Fibroblast of skin of left quadriceps (primary cell): Measurements from ENCODE around the gene OR13J1.

Experiments
- DNase-seq, 2 experiments: peaks; one replicate each; pipeline ENCODE4 v3.0.0-alpha.2; 2013; ENCODE audit warnings: low read depth in 2 of 2

The OR13J1 gene

DNA sequence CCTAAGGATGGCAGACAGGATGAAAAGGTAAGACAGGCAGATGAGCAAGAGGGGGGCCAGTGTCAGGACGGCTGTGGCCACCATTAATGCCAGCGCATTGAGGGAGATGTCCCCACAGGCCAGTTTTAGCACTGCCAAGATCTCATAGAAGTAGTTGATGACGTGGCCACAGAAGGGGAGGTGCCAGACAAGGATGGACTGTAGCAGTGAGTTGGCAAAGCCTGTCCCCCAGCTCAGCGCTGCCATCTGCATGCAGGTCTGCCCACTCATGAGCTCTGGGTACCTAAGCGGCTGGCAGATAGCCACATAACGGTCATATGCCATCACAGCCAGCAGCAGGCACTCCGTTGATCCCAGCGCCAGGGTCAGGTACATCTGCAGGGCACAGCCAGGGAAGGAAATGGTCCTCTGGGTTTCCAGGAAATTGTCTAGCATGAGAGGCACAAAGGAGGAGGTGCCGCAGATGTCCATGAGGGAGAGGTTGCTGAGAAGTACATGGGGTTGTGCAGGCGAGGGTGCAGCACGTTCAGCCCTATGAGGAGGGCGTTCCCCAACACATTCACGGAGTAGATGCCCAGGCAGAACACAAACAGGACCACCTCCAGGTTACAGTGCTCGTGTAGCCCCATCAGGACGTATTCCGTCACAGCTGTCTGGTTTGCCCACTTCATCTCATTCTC lies 10.8 kb downstream of the OR13J1 start:
- DNase-seq, result no peak

DNA sequence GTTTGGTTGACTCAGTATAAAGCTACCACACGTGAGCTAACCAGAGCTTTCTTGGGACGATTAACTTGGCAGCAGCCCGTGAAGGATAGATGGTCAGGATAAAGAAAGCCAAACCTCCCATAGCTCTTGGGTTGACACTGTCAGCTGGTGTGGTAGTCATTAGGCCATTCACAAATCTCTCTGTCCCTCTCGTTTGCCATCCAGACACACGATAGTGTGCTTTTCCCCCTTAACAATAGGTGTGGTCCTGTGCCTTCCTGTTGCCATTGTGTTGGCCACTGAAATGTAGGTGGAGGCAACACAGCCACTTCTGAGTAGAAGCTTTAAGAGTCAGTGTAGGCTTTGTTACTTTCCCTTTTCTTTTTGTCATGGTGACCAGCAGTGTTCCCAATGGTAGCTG lies 11.7 kb downstream of the OR13J1 start:
- no peak for DNase-seq

DNA sequence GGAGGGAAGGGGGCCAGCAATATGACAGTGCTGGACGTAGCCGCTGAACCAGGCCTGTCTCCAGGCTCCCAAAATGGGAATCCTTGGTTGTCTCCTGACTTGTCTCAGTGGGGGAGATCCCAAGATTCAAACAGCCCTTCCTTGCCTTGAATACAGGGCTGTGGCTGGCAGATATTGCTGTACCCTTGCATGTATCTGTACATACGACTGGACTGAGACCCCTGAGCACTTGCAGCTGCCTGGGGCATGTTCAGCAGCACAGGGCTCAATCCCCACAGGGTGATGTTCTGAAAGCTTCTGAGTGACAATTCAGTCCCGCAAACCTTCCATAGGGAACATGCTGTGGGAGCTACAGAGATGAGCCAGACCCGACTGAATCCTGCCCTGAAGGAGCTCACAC lies 13.3 kb downstream of the OR13J1 start:
- DNase-seq, result no peak

DNA sequence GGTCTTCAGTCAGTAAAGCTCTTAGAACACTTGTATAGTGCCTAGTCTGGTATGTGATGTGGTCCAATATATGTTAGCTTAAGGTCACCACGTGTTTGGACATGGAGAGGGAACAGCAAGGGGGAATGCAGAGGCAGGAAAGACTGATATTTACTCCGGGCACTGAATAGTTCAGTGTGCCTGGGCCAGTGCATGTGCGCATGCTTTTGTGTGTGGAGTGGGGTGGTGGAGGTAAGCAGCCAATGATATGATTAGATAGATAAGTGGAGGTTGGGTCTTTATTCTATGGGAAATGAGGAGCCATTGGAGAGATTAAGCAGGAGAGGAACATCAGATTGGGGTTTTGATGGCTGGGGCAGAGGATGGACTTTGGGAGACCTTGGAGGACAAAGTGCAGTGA lies 14.0 kb downstream of the OR13J1 start:
- no peak for DNase-seq

DNA sequence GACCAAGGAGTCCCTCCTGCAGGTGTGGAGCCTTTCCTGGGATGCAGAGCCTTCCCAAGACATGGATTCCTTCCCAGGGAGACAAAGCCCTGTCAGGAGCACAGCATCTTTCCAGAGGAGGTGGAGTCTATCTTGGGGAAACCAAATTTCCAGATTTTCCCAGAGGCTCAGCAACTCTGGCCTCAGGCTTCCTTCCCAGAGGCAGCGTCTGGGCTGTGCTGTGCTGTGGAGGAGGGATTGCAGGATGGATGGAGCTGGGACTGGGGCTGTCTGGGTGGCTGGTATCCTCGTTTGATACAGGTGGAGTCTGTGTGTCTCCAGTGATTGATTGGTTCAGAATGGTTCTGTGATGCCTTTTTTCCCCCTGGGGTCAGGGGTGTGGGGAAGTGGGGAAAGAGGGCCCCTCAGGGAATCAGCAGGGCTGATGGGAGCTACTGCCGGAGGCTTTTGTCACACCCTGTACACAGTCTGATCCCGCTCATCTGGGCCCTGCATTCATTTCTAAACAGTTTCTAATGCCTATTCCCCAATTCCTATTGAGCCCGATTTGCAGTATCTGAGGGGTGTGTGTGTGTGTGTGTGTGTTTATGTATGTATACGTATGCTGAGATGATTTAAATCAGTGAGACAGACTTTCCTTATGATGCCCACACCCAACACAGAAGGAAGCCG lies 16.0 kb downstream of the OR13J1 start:
- DNase-seq, result no peak

DNA sequence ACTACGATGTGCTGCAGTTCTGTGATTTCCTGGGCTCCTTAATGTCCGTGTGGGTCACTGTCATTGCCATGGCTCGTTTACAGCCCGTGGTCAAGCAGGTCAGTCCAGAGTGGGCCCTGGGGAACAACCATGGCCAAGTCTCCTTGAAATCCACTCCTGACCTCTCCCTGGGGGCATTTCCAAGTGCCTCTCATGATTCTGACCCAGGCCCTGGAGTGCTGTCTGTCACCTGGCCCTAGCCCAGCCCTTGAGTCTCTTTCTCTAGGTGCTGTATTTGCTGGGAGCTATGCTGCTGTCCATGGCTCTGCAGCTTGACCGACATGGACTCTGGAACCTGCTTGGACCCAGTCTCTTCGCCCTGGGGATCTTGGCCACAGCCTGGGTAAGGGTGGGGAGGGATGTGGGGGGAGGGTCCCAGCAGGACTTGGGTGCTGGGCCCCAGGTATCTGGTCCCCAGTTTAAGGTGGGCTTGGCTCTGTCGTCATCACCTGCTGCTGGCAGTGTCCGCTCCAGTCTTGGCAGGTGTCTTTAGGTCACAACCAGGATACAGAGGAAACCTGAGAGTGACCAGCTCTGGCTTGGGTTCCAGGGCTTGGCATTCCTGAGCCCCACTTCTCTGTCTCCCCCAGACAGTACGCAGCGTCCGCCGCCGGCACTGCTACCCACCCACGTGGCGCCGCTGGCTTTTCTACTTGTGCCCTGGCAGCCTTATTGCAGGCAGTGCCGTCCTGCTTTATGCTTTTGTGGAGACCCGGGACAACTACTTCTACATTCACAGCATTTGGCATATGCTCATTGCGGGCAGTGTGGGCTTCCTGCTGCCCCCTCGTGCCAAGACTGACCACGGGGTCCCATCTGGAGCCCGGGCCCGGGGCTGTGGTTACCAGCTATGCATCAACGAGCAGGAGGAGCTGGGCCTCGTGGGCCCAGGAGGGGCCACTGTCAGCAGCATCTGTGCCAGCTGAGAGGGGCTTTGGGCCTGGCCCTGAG lies 17.0 kb downstream of the OR13J1 start:
- no peak for DNase-seq

DNA sequence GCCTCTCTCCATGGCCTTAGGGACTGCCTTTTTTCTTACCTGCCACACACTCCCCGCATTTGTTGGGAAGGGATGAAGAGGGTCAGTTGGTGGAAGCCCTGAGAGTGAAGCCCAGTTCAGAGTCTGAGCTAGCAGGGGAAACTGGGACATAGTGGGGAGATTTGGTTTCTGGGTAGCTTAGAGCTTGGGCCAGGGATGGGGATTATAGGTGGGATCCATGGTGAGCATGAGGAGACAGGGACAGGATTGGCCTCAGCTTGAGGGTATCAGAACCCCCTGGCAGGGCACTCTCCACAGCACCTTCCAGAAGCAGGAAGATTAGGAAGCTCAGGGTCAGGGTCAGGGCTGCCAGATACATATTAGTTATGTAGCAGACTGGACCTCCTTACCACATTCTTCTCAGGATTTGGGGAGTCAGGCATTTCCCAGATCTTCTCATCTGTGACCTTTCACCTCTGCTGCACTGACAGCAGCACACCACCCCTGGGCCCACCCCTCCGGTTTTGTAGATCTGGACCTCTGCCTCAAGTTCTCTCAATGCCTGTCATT lies 17.9 kb downstream of the OR13J1 start:
- no peak for DNase-seq

DNA sequence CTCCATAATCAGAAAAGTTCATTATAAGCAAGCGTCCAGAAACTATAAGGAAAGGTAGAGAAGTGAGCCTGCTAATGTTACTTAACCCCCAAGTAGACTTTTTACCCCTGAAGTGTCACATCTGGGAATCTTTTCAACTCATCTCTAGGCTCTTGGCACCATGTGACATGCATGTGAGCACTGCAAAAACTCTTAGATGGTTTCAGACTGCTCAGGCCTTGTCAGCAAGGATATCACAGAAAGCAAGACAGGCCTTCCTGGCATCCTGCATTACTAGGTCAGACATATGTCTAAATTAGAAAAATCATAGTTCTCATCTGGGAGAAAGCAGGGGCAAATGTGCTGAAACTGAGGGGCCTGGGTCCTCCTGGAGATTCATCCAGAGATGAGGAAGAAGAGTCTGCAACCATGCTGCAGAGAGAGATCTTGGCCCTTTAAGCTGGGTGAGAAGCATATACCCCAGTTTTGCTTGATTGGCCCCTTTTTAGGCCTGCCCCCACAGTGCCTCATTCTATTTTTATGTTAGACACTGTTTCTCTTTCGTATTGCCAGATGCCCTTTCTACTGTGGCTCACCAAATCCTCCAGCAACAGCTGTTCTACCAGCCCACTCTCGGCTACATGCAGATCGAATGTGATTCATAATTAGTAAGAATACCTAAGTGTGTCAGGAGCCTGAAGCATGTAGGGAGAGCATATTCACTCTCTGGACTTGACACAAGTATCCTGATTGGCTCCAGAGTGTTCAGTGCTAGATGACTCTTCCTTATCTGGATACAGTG lies 22.2 kb downstream of the OR13J1 start:
- DNase-seq, result peak; percentile 41 to 44

DNA sequence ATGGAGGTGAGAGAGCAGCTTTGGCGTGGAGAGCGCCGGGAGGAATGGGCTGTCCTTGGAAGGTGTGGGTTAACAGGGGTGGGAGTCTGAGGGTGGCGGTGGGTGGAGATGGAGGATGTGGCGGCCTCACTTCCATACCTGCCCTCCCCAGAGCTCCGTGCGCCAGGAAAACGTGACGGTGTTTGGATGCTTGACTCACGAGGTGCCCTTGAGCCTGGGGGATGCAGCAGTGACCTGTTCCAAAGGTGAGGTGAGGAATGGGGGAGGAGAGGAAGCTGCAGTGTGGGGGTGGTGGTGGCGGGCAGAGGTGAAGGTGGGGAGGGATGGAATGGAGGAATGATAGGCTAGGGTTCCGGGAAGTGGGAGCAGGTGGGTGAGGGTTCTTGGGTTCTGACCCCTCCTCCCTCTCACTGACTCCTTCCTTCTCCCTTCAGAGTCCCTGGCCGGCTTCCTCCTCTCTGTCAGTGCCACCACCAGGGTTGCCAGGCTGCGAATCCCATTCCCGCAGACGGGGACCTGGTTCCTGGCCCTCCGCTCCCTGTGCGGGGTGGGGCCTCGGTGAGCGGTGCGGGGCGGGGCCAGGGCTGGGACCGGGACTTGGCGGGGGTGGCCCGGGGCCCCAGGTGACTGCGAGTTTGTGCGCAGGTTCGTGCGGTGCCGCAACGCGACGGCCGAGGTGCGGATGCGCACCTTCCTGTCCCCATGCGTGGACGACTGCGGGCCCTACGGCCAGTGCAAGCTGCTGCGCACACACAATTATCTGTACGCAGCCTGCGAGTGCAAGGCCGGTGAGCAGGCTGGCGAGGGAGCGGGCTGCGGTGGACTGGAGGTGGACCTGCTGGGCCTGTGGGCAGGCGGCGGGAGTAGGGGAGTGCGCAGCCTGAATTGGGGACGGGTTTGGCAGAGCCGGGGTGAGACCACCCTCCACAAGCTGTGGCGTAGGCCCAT lies 24.1 kb downstream of the OR13J1 start:
- DNase-seq, result no peak

DNA sequence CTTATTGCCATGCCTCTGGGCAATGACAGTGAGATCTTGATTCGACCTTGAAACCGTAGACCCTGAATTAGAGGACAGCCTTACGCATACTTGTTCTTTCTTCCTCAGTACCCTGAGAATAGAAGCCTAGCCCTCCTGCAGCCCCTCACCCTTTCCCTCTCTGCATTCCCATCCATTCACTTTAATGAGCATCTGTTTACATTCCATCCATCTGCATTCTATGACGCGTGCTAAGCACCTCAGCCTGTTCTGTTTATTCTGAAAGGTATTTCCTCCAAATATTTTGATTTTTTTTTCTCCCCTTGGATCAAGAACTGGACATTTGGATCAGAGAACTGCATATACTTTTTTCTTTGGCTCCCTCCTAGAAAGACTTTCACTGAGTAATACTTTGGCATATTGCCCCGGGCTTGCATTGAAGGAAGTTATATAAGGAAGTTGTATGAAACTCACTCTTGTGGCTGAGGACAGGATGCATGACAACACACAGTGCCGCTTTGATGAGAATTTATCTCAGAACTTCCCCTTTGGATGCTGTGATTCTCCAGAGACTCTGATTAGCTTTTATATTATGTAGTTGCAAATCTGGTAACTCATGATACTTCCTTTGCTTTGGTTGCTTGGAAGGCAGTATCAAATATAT lies 25.5 kb downstream of the OR13J1 start:
- DNase-seq, result peak; percentile 81 to 82

DNA sequence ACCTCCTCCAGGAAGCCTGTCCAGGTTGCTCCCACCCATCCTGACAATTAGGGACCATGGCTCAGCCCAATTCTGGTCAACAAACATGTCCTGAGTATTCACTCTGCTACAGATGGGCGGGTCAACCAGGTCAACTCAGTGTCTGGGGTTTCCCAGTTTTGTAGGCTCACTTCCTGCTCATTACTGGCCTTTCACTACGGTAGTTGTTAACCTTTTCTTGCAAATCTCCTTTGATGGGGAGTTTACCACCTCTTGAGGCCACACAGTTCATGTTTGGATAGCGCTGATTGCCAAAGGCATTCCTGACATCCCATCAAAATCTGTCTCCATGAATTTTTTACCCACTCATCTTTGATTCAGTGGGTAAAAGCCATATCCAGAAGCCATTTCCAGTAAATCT lies 27.4 kb downstream of the OR13J1 start:
- DNase-seq, result no peak

DNA sequence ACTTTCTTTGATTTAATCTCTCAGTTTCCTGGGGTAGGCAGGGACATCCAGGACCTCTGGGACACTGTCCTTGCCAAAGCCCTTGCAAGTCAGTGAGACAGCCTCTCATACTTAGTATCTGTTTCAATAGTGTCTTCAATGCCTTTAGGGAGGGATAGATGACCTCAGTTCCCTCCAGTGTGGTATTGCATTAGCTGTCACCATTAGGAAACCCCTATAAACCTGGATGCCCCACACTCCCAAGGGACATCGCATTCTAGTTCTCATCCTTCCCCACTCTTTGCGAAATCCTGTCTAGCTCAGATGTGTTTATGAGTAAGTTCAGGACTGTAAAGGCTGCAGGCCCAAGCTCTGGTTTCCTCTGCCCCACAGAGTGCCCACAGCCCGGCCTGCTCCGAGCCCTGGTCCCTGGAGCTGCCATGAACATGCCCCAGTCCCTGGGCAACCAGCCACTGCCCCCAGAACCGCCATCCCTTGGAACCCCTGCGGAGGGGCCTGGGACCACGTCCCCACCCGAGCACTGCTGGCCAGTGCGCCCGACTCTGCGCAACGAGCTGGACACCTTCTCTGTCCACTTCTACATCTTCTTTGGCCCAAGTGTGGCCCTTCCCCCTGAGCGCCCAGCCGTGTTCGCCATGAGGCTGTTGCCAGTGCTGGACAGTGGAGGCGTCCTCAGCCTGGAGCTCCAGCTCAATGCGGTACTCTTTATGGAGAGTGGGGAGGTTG lies 28.0 kb downstream of the OR13J1 start:
- no peak for DNase-seq

DNA sequence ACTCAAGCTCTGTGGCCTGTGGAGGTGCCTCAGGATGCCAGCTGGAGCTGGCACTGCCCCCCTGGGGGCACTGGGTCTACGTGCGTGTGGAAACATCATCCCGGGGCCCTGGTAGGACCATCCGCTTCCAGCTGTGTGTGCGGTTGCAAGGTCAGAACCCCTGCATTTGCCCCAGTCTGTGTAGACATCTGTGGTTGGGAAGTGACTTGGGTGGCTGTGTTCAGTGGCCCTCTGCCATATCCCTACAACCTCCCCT lies 28.6 kb downstream of the OR13J1 start:
- no peak for DNase-seq

DNA sequence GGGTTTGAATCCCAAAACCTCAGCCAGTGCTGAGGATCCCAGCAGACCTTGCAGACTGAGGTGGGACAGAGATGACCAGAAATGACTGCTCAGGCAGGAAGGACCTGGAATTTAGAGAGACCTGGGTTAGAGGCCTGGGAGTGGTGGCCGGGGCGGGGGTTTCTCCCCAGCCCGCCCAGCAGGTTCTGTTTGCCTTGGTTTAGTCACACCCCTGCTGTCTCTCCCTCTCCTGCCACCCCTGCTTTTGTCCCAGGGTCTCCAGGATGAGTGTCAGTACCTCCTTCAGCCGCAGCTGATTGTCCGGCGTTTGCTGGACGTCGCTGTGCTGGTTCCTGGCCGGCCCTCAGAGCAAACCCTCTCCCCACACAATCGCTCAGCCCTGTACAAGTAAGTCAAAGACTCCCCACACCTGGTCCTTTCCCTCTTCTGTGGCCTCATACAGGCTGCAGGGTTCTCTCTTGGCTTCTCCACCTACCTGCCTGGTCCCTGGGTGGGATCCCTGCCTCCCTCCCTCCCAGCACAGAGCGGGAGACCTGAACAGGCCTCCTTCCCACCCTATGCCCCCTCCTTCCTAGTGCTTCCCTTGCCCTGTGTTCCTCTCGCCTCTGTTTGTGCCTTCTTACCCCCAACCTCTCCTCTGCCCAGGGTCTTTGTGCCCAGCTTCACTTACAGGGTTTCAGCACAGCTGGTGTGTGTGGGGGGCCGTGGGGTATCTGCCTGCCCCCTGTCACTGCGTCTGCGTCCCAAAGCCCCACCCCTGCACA lies 29.1 kb downstream of the OR13J1 start:
- DNase-seq, result no peak

DNA sequence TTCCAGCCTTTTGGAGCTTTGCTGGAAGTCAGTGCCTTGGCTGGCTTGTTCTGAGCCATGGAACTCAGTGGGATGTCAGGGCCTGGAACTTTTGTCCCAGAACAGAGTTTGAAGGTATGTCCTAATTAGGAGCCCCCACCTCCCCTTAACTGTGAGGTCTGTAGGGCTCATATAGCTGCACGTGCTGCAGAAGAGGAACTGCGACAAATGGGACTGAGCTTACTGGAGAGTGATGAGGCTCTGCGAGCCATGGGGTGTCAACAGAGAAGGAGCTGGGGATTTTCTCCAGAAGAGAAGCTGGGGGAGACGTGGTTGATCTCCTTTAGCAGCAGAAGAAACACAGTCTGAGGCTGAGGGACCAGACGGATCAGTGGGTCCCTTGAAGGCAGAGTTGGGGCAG lies 30.3 kb downstream of the OR13J1 start:
- no peak for DNase-seq

DNA sequence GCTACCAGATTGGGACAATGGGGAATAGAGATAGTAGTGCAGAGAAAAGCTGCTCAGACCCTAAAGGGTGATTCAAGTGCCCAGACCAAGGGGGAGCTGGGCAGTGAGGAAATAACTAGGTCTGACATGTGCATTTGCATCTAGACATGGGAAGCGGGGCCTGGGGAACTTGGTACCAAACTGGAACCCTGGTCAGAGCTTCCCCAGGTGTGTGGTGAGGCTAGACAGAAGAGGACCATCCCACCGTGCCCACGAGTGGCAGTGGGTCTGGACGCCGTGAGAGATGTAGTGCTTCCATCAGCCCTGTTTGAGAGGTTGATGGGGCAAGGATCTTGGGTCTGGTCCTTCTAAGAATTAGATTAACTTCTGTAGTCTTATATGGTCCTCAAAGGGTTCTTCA lies 33.6 kb downstream of the OR13J1 start:
- no peak for DNase-seq

DNA sequence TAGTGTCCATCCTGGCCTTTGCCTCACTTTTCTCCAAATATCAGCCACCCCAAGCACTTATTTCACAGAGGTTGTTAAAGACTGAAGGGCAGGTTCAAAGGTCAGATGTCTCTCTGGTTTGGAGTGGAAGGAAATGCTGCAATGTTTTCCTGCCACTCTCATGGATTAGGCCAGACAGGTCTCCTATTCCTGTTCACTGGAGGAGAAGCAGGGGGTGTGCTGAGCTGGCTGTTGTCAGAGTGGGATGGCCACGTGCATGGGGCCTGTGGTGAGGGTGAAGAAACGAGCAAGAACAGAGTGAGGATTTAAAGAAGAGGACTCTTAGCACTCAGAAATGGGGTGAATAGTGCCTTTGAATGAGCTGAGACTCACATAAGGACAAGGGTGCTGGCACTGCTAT lies 34.4 kb downstream of the OR13J1 start:
- no peak for DNase-seq

DNA sequence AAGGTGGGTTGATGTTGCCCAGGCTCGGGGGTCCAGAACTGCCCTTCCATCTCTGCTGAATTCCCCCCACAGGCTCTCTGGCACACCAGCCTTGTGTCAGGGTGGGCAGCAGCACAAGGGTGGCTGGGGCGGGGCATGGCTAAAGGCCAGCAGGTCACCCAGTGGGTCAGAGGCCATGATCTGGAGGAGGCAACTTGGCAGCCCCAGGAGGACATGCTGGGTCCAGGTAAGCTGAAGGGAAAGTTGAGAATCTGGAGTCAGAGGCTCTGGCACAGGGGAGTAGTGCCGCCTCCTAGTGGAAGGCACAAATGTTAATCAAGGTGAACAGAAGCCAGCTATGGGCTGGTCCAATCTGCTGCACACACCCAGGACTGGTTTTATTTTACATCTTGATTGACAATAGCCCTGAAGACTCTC lies 35.0 kb downstream of the OR13J1 start:
- no peak for DNase-seq
